Testis (tissue), 3 donors: ENCODE results near the gene DST. TPM values are rescaled to one million over a fixed set of nuclear protein-coding genes. Genes with fewer than 3 reads are reported as not detected.

Experiments used
- DNase-seq: peaks from one replicate; pipeline ENCODE4 v3.0.0-alpha.2; 2019
- H3K27ac ChIP-seq, 2 donors: fragments of 200-600 bp; sonication (generic); one replicate each; pipeline ENCODE4 v1.5.1; 2019
- H3K27me3 ChIP-seq: fragments of 200-600 bp; sonication (generic); one replicate; pipeline ENCODE4 v1.5.1; 2019
- H3K36me3 ChIP-seq: fragments of 200-600 bp; sonication (generic); one replicate; pipeline ENCODE4 v1.5.1; 2017; ENCODE audit warnings: low read depth; ENCODE audit errors: missing control alignments
- H3K4me1 ChIP-seq: fragments of 200-600 bp; sonication (generic); one replicate; pipeline ENCODE4 v1.5.1; 2019
- H3K4me3 ChIP-seq, 2 donors: fragments of 200-600 bp; sonication (generic); one replicate each; pipeline ENCODE4 v1.5.1; 2017 to 2019
- H3K9me3 ChIP-seq: fragments of 200-600 bp; sonication (generic); one replicate; pipeline ENCODE4 v1.5.1; 2017
- CTCF ChIP-seq, 3 experiments: fragments of 450-650 bp in 2 of 3; fragments of 200-600 bp in 1 of 3; sonication (generic) in 1 of 3; IDR thresholded peaks; one replicate each; pipeline ENCODE4 v1.5.1; 2016 to 2019; ENCODE audit warnings: antibody characterized with exemption in 3 of 3, mild to moderate bottlenecking in 2 of 3, moderate library complexity in 1 of 3
- POLR2A ChIP-seq: fragments of 450-650 bp; IDR thresholded peaks from one replicate; pipeline ENCODE4 v1.6.1; 2017; ENCODE audit warnings: antibody characterized with exemption, mild to moderate bottlenecking, moderate library complexity
- WGBS, 2 donors: methylation state at CpG; one replicate each; pipeline ENCODE4 v1.1.5; 2018; 5-methylcytosine and 5-hydroxymethylcytosine counted together
- intact Hi-C: fragments of 100-400 bp; cut with DNase I; formaldehyde crosslinking; loops from one replicate; pipeline ENCODE4 v1.15.1; 2023; ENCODE audit warnings: low total_unique reads
- polyA plus RNA-seq: library from polyadenylated mRNA; stranded (reverse); fragments of 350-450 nt; fragmentation: Illumina TruSeq; extraction: RNeasy Lipid Tissue Mini Kit (QIAGEN cat#74804); gene quantifications from one replicate; pipeline ENCODE4 v1.2.3, GENCODE V29; 2014; ENCODE audit warnings: low read depth, low replicate concordance; ENCODE audit not compliant: insufficient read depth
- total RNA-seq, 2 donors: library from RNA; depleted of rRNA; stranded (reverse); fragments of >200 nt; gene quantifications; one replicate each; pipeline ENCODE4 v1.2.3, GENCODE V29; 2016

The DST gene
- total and polyA plus RNA-seq, 3 donors from 2014 or later: 94.8 to 221 (median 175) TPM

DNA sequence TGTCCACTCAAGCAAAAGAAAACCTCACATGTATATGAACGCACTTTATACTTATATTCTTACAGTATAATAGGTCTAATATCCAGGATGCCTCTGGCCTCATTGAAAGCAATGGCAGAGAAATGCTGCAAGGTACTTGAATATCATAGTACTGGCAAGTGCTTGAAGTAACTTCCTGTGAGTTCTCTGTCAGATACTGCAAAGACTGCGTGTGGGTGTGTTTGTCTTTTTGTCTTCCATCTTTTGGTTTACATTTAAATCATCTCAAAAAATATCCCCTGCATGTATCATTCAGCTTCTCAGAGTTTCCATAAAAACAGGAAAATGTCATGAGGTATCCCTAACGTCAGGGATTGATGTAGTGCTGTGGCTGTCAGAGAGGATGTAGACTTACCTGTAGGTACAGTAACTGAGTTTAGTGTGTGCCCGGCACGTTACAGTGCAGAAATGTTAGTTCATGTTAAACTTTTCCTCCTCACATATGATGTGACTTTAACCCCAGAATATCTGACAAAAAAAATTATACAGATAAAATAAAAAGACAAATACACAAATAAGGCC is 184.3 kb downstream of the DST start:
- H3K9me3 ChIP-seq: no peaks in the 10 kb centered on the region
- H3K4me3 ChIP-seq: no peak overlapping the region
- intact Hi-C loops: no loop called here
- H3K27me3 ChIP-seq: no peaks in the 10 kb centered on the region
- TF ChIP-seq CTCF (IDR thresholded peaks at IDR 0.05) (no peak), POLR2A (no peak)
- no peak overlapping the region for H3K27ac ChIP-seq
- 89 to 91% methylated on average over 5 of the region's 5 CpGs for WGBS, 2 donors
- DNase-seq: no peak
- H3K36me3 ChIP-seq: no peaks in the 10 kb centered on the region
- H3K4me1 ChIP-seq: no peaks in the 10 kb centered on the region

- no peaks in the 10 kb centered on the region for H3K27me3 ChIP-seq
- intact Hi-C loops: no loop called here
- no peak overlapping the region for H3K27ac ChIP-seq
- no peaks in the 10 kb centered on the region for H3K9me3 ChIP-seq
- no peak overlapping the region for H3K4me3 ChIP-seq
- DNase-seq: no peak
- TF ChIP-seq CTCF (IDR thresholded peaks at IDR 0.05): no peak
- no peak for TF ChIP-seq POLR2A
- no peaks in the 10 kb centered on the region for H3K36me3 ChIP-seq
- H3K4me1 ChIP-seq: peaks cover 3% of the 10 kb centered on the region
- WGBS, 2 donors: 80 to 83% methylated on average over 2 of the region's 2 CpGs
These were observed 185.9 kb downstream of the DST start for GRCh38 chr6:56456785-56457184.

- Histone ChIP-seq H3K9me3 (no peaks in the 10 kb centered on the region), H3K27me3 (no peaks in the 10 kb centered on the region), H3K4me3 (no peak overlapping the region), H3K36me3 (no peaks in the 10 kb centered on the region), H3K4me1 (peaks cover 13% of the 10 kb centered on the region), H3K27ac (no peak overlapping the region)
- 49 to 50% methylated on average over 2 of the region's 2 CpGs for WGBS, 2 donors
- intact Hi-C loops: no loop called here
- peak; percentile 70 for DNase-seq
- no peak for TF ChIP-seq CTCF (IDR thresholded peaks at IDR 0.05)
- TF ChIP-seq POLR2A: no peak
These were observed 191.6 kb downstream of the DST start for GRCh38 chr6:56450882-56451739.

- intact Hi-C loops: no loop called here
- peaks cover 17% of the 10 kb centered on the region for H3K4me1 ChIP-seq
- H3K27me3 ChIP-seq: no peaks in the 10 kb centered on the region
- H3K36me3 ChIP-seq: no peaks in the 10 kb centered on the region
- no peaks in the 10 kb centered on the region for H3K9me3 ChIP-seq
- WGBS, 2 donors: 60 to 63% methylated on average over 3 of the region's 3 CpGs
- TF ChIP-seq POLR2A (no peak), CTCF (IDR thresholded peaks at IDR 0.05) (no peak)
- no peak for DNase-seq
- no peak overlapping the region for H3K4me3 ChIP-seq
- H3K27ac ChIP-seq: no peak overlapping the region
These were observed 192.3 kb downstream of the DST start for GRCh38 chr6:56450376-56450775.
